ENCODE measurements around the gene PCSK1N.

- no peak for TF ChIP-seq YY1 (IDR thresholded peaks at IDR 0.05; ENCODE audit: low read depth)
- TF ChIP-seq MAX (IDR thresholded peaks at IDR 0.05), result no peak
- TF ChIP-seq TAF1 (IDR thresholded peaks at IDR 0.05; ENCODE audit: low read depth), result no peak
- no peak for TF ChIP-seq REST (IDR thresholded peaks at IDR 0.05; ENCODE audit: low read depth)
- TF ChIP-seq NFIC (IDR thresholded peaks at IDR 0.05), result no peak
- TF ChIP-seq USF1 (IDR thresholded peaks at IDR 0.05), result no peak
These were observed 4.1 kb downstream of the PCSK1N start for GRCh38 chrX:48831136-48831908.

Measured in Ishikawa (cell line).